Hepatocyte (in vitro differentiated cells): ENCODE measurements around the gene AKR7A3. TPM values are rescaled to one million over a fixed set of nuclear protein-coding genes. Genes with fewer than 3 reads are reported as not detected.

ENCODE experiments used
- DNase-seq: peaks from one replicate; pipeline ENCODE4 v3.0.0-alpha.2; 2016; ENCODE audit warnings: low spot score
- H2AFZ ChIP-seq: fragments of 200-600 bp; sonication (generic); 2 replicates; pipeline ENCODE4 v1.6.0; 2016; ENCODE audit warnings: antibody characterized with exemption, mild to moderate bottlenecking
- H3K27ac ChIP-seq: fragments of 200-600 bp; sonication (generic); 2 replicates; pipeline ENCODE4 v1.5.1; 2016; ENCODE audit warnings: mild to moderate bottlenecking
- H3K27me3 ChIP-seq: fragments of 200-600 bp; sonication (generic); 2 replicates; pipeline ENCODE4 v1.6.1; 2016
- H3K36me3 ChIP-seq: fragments of 200-600 bp; sonication (generic); replicated peaks from 2 replicates; pipeline ENCODE4 v1.5.1; 2016; ENCODE audit warnings: low read depth; ENCODE audit not compliant: insufficient read depth
- H3K4me1 ChIP-seq: fragments of 200-600 bp; sonication (generic); 2 replicates; pipeline ENCODE4 v1.5.1; 2016; ENCODE audit warnings: mild to moderate bottlenecking, moderate library complexity; ENCODE audit not compliant: insufficient read depth
- H3K4me2 ChIP-seq: fragments of 200-600 bp; sonication (generic); 2 replicates; pipeline ENCODE4 v1.6.0; 2016
- H3K4me3 ChIP-seq: fragments of 200-600 bp; sonication (generic); 2 replicates; pipeline ENCODE4 v1.5.1; 2016; ENCODE audit warnings: mild to moderate bottlenecking
- H3K79me2 ChIP-seq: fragments of 200-600 bp; sonication (generic); 2 replicates; pipeline ENCODE4 v1.6.0; 2017; ENCODE audit warnings: mild to moderate bottlenecking
- H3K9me2 ChIP-seq: fragments of 200-600 bp; sonication (generic); replicated peaks from 2 replicates; pipeline ENCODE4 v1.6.0; 2017; ENCODE audit warnings: mild to moderate bottlenecking; ENCODE audit not compliant: insufficient read depth
- H3K9me3 ChIP-seq: fragments of 200-600 bp; sonication (generic); 2 replicates; pipeline ENCODE4 v1.5.1; 2016; ENCODE audit warnings: low read depth, mild to moderate bottlenecking
- H4K20me1 ChIP-seq: fragments of 200-600 bp; sonication (generic); 2 replicates; pipeline ENCODE4 v1.6.0; 2016; ENCODE audit warnings: mild to moderate bottlenecking; ENCODE audit not compliant: insufficient read depth, poor library complexity, severe bottlenecking
- EZH2 ChIP-seq: fragments of 200-600 bp; sonication (generic); IDR thresholded peaks from 2 replicates; pipeline ENCODE4 v1.6.1; 2016; ENCODE audit warnings: antibody characterized with exemption, mild to moderate bottlenecking, borderline replicate concordance
- EZH2phosphoT487 ChIP-seq: fragments of 200-600 bp; sonication (generic); IDR thresholded peaks from one replicate; pipeline ENCODE4 v1.6.1; 2018; ENCODE audit warnings: antibody characterized with exemption, mild to moderate bottlenecking, low read depth, moderate library complexity; ENCODE audit not compliant: unreplicated experiment, severe bottlenecking
- WGBS: methylation state at CpG from one replicate; pipeline ENCODE4 v1.1.6; 2016; ENCODE audit warnings: low lambda C conversion rate; ENCODE audit errors: missing lambda C conversion rate; 5-methylcytosine and 5-hydroxymethylcytosine counted together
- polyA plus RNA-seq: library from polyadenylated mRNA; unstranded; fragments of >200 nt; fragmentation: Nextera tagmentation; extraction: Ambion mirVana; gene quantifications from 2 replicates; pipeline ENCODE4 v1.2.1, GENCODE V29; 2016
- total RNA-seq: library from RNA; depleted of rRNA; stranded (reverse); fragments of >200 nt; gene quantifications from 2 replicates; pipeline ENCODE4 v1.2.3, GENCODE V29; 2014
- TF ChIP-seq, protein P1 (sequence below): fragments of 200-600 bp; sonication (generic); IDR thresholded peaks from 2 replicates; pipeline ENCODE4 v1.5.1; 2016; ENCODE audit warnings: antibody characterized with exemption, mild to moderate bottlenecking; ENCODE audit not compliant: poor library complexity

The AKR7A3 gene
- total and polyA plus RNA-seq, 2 experiments from 2014 or later = 1.5 to 2.3 TPM

DNA sequence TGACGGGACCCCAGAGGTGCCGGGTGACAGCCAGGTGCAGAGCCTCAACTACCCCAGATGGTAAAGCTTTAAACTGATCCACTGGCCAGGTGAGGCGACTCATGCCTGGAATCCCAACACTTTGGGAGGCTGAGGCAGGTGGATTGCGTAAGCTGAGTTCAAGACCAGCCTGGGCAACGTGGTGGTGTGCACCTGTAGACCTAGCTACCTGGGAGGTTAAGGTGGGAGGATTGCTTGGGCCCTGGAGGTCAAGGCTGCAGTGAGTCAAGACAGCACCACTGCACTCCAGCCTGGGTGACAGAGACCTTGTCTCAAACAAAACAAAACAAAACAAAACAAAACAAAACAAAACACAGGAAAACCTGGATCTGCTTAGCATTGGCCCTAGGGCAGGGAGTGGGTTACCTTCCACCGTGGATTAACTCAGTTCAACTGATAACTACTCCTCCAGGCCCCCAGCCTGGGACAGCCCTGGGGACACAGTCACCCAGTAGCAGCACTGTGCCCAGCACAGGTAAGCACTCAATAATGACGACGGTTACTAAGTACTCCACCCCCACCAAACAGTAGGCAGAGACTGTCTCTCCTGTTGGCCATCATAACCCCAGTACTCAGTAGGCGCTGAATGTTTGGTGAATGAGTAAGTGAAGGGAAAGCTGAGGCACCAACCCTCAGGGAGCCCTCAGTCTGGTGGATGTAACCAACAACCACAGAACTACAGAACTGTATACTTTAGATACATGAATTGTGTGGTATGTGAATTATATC lies 45.2 kb upstream of the AKR7A3 start:
- Histone ChIP-seq H3K79me2 (no peaks in the 10 kb centered on the region), H2AFZ (no peak overlapping the region), H3K4me3 (no peak overlapping the region), H3K27ac (no peak overlapping the region), H3K9me3 (no peaks in the 10 kb centered on the region), H3K4me1 (no peaks in the 10 kb centered on the region), H3K4me2 (no peak overlapping the region), H3K36me3 (no peaks in the 10 kb centered on the region), H3K9me2 (no peaks in the 10 kb centered on the region), H3K27me3 (no peaks in the 10 kb centered on the region), H4K20me1 (no peaks in the 10 kb centered on the region)
- WGBS = 86% methylated on average over 9 of the region's 9 CpGs
- TF ChIP-seq, protein P1, sequence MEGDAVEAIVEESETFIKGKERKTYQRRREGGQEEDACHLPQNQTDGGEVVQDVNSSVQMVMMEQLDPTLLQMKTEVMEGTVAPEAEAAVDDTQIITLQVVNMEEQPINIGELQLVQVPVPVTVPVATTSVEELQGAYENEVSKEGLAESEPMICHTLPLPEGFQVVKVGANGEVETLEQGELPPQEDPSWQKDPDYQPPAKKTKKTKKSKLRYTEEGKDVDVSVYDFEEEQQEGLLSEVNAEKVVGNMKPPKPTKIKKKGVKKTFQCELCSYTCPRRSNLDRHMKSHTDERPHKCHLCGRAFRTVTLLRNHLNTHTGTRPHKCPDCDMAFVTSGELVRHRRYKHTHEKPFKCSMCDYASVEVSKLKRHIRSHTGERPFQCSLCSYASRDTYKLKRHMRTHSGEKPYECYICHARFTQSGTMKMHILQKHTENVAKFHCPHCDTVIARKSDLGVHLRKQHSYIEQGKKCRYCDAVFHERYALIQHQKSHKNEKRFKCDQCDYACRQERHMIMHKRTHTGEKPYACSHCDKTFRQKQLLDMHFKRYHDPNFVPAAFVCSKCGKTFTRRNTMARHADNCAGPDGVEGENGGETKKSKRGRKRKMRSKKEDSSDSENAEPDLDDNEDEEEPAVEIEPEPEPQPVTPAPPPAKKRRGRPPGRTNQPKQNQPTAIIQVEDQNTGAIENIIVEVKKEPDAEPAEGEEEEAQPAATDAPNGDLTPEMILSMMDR = no peak
- no peak for TF ChIP-seq EZH2phosphoT487
- no peak for TF ChIP-seq EZH2
- DNase-seq = no peak

DNA sequence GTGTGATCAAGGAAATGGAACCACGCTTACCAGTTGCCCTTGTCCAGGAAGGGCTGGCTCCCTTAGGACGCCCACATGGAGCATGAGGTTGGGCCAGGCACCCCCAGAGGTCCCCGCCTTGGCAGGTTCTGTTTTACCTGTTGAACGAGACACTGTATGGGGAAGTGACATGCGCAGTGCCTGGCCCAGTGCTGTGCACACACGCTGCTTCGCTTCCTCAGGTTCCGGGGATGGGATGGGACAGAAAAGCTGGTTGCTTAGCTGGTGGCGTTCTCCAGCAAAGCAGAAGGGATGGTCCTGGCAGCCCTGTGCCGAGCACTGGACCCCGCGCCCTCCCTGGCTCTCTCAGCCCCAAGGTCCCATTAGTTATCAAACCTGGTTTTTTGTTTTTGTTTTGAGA lies 44.3 kb upstream of the AKR7A3 start:
- TF ChIP-seq, protein P1 = no peak
- no peak for TF ChIP-seq EZH2phosphoT487
- no peaks in the 10 kb centered on the region for H4K20me1 ChIP-seq
- 92% methylated on average over 12 of the region's 12 CpGs for WGBS
- H3K36me3 ChIP-seq = no peaks in the 10 kb centered on the region
- H3K4me1 ChIP-seq = no peaks in the 10 kb centered on the region
- H3K4me2 ChIP-seq = no peak overlapping the region
- H3K27me3 ChIP-seq = no peaks in the 10 kb centered on the region
- H2AFZ ChIP-seq = no peak overlapping the region
- no peak overlapping the region for H3K4me3 ChIP-seq
- no peaks in the 10 kb centered on the region for H3K79me2 ChIP-seq
- H3K9me2 ChIP-seq = no peaks in the 10 kb centered on the region
- DNase-seq = no peak
- H3K9me3 ChIP-seq = no peaks in the 10 kb centered on the region
- H3K27ac ChIP-seq = no peak overlapping the region

DNA sequence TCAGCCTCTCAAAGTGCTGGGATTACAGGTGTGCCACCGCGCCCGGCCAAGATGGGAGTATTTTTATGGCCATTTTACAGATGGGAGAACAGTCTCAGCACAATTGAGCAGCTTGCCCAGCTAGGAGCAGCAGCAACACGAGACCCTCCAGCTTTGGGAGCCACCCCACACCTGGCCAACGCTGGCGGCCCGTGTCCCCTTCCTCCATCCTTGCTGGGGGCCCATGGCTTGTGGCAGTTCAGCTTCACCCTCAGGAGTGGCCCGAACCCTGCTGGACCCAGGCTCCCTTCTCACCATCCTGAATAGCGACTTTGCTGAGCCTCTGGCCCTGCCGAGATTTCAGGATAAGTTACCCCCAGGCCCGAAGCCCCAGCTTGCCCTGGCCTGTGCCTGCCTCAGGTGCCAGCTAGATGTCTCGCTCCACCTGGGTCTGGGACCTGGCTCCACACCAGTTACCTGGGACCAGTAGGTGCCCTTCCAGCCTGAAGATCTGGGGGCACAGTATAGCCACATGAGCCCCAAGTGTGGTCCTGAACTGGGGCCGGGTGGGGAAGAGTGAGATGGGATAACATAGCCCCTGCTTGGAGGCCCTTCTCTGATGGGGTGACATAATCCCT lies 42.8 kb upstream of the AKR7A3 start:
- Histone ChIP-seq H3K9me3 (no peaks in the 10 kb centered on the region), H3K4me2 (no peak overlapping the region), H3K4me3 (no peak overlapping the region), H3K9me2 (no peaks in the 10 kb centered on the region), H3K4me1 (no peaks in the 10 kb centered on the region), H3K27ac (no peak overlapping the region), H3K27me3 (no peaks in the 10 kb centered on the region), H4K20me1 (no peaks in the 10 kb centered on the region), H2AFZ (no peak overlapping the region), H3K79me2 (no peaks in the 10 kb centered on the region), H3K36me3 (no peaks in the 10 kb centered on the region)
- TF ChIP-seq, protein P1 = no peak
- no peak for TF ChIP-seq EZH2phosphoT487
- no peak for TF ChIP-seq EZH2
- WGBS = 88% methylated on average over 13 of the region's 13 CpGs
- no peak for DNase-seq
